SK-N-SH (cell line): ENCODE data around the gene TMEM184B. TPM values are rescaled to one million over a fixed set of nuclear protein-coding genes. Genes with fewer than 3 reads are reported as not detected.

Experiments used
- CTCF ChIA-PET: fragments of 300-600, 350-600 bp; formaldehyde crosslinking; extraction: SDS; loops from one replicate; lab custom pipeline; 2021; lab: Yijun Ruan, JAX
- POLR2A ChIA-PET: fragments of 350-600 bp; sonication (Branson Sonifier 250); formaldehyde crosslinking; extraction: SDS; loops from one replicate; lab custom pipeline; 2020; ENCODE audit warnings: antibody characterized with exemption, inconsistent platforms; lab: Yijun Ruan, JAX
- DNase-seq: peaks from one replicate; pipeline ENCODE4 v3.0.0; 2012
- H2AFZ ChIP-seq: fragments of 200-600 bp; sonication (generic); 2 replicates; pipeline ENCODE4 v1.8.1; 2016; ENCODE audit warnings: antibody characterized with exemption, mild to moderate bottlenecking, low read depth
- H3F3A ChIP-seq: fragments of 200-600 bp; sonication (generic); replicated peaks from 2 replicates; pipeline ENCODE3; 2016; ENCODE audit warnings: antibody characterized with exemption, mild to moderate bottlenecking; ENCODE audit not compliant: insufficient read depth
- H3K27ac ChIP-seq, 2 experiments: fragments of 200-500 bp in 1 of 2; fragments of 200-600 bp in 1 of 2; sonication (Bioruptor generic) in 1 of 2; sonication (generic), shearing (Covaris generic) in 1 of 2; 2 replicates each; pipeline versions ENCODE4 v1.5.1 to v1.6.1; 2014 to 2016; ENCODE audit warnings: low read depth in 2 of 2, inconsistent platforms in 1 of 2, low read length in 1 of 2, mild to moderate bottlenecking in 1 of 2, mixed read lengths in 1 of 2
- H3K27me3 ChIP-seq: fragments of 200-600 bp; sonication (generic), shearing (Covaris generic); 2 replicates; pipeline ENCODE4 v1.6.1; 2016; ENCODE audit warnings: mixed run types; ENCODE audit not compliant: insufficient read depth
- H3K36me3 ChIP-seq, 2 experiments: fragments of 200-500 bp in 1 of 2; fragments of 200-600 bp in 1 of 2; sonication (Bioruptor generic) in 1 of 2; sonication (generic) in 1 of 2; replicated peaks in 1 of 2; 2 replicates each; pipeline versions ENCODE3 to v1.5.1; 2014 to 2016; ENCODE audit warnings: low read length in 1 of 2, mild to moderate bottlenecking in 1 of 2; ENCODE audit not compliant: insufficient read depth in 2 of 2, control insufficient read depth in 1 of 2
- H3K4me1 ChIP-seq, 2 experiments: fragments of 200-500 bp in 1 of 2; fragments of 200-600 bp in 1 of 2; sonication (Bioruptor generic) in 1 of 2; sonication (generic), shearing (Covaris generic) in 1 of 2; 2 replicates each; pipeline versions ENCODE4 v1.5.1 to v1.6.1; 2014 to 2016; ENCODE audit warnings: low read depth in 1 of 2, low read length in 1 of 2, mixed run types in 1 of 2; ENCODE audit not compliant: insufficient read depth in 2 of 2, control insufficient read depth in 1 of 2
- H3K4me2 ChIP-seq: fragments of 200-600 bp; sonication (generic), shearing (Covaris generic); 2 replicates; pipeline ENCODE4 v1.6.1; 2017; ENCODE audit warnings: mixed run types
- H3K4me3 ChIP-seq, 2 experiments: fragments of 200-500 bp in 1 of 2; fragments of 200-600 bp in 1 of 2; sonication (Bioruptor generic) in 1 of 2; sonication (generic), shearing (Covaris generic) in 1 of 2; 2 replicates each; pipeline versions ENCODE4 v1.5.1 to v1.8.1; 2014 to 2016; ENCODE audit warnings: low read depth in 2 of 2, inconsistent platforms in 1 of 2, low read length in 1 of 2, mild to moderate bottlenecking in 1 of 2, mixed read lengths in 1 of 2, moderate library complexity in 1 of 2
- H3K79me2 ChIP-seq: fragments of 200-600 bp; sonication (generic); 2 replicates; pipeline ENCODE4 v1.8.1; 2017; ENCODE audit warnings: mild to moderate bottlenecking; ENCODE audit not compliant: insufficient read depth
- H3K9ac ChIP-seq: fragments of 200-600 bp; sonication (generic); 2 replicates; pipeline ENCODE4 v1.6.1; 2017; ENCODE audit warnings: mixed run types
- H3K9me2 ChIP-seq: fragments of 200-600 bp; sonication (generic); 2 replicates; pipeline ENCODE4 v1.6.1; 2017; ENCODE audit warnings: mixed run types
- H3K9me3 ChIP-seq: fragments of 200-600 bp; sonication (generic); 2 replicates; pipeline ENCODE4 v1.6.1; 2017; ENCODE audit warnings: mixed run types, mild to moderate bottlenecking, moderate library complexity
- H4K20me1 ChIP-seq: fragments of 200-600 bp; sonication (generic); 2 replicates; pipeline ENCODE4 v1.6.1; 2017; ENCODE audit warnings: mild to moderate bottlenecking, mixed run types; ENCODE audit not compliant: insufficient read depth
- CTCF ChIP-seq: fragments of 200-600 bp; sonication (generic); IDR thresholded peaks from 2 replicates; pipeline ENCODE4 v1.6.1; 2017; ENCODE audit warnings: antibody characterized with exemption, mild to moderate bottlenecking, moderate library complexity
- EZH2phosphoT487 ChIP-seq: fragments of 200-600 bp; sonication (generic); IDR thresholded peaks from 2 replicates; pipeline ENCODE4 v1.6.1; 2017; ENCODE audit warnings: low read depth, mixed run types, mild to moderate bottlenecking, antibody characterized with exemption, moderate library complexity, borderline replicate concordance
- FOSL2 ChIP-seq: IDR thresholded peaks from 2 replicates; pipeline ENCODE4 v1.4.0; 2012; ENCODE audit warnings: low read depth, mild to moderate bottlenecking, moderate library complexity, borderline replicate concordance
- FOXJ3 ChIP-seq: sonication (generic); formaldehyde crosslinking; IDR thresholded peaks from 2 replicates; pipeline ENCODE4 v1.5.1; 2020; ENCODE audit warnings: mild to moderate bottlenecking, missing genetic modification reagents
- GATA2 ChIP-seq: sonication (generic); formaldehyde crosslinking; IDR thresholded peaks from 2 replicates; pipeline ENCODE4 v1.5.0; 2020; ENCODE audit warnings: mild to moderate bottlenecking, missing genetic modification reagents
- IRF3 ChIP-seq: fragments of 150-350 bp; IDR thresholded peaks from 2 replicates; pipeline ENCODE4 v1.6.1; 2016; ENCODE audit warnings: mild to moderate bottlenecking, low read depth, low read length
- MAX ChIP-seq: IDR thresholded peaks from 2 replicates; pipeline ENCODE4 v1.4.0; 2012; ENCODE audit warnings: low read depth
- MEF2A ChIP-seq: IDR thresholded peaks from 2 replicates; pipeline ENCODE4 v1.4.0; 2012; ENCODE audit warnings: low read depth, borderline replicate concordance
- MXI1 ChIP-seq: IDR thresholded peaks from 2 replicates; pipeline ENCODE4 v1.6.1; 2012; ENCODE audit warnings: mild to moderate bottlenecking, low read depth, low read length, improper control_type of control experiment
- POLR2AphosphoS5 ChIP-seq: IDR thresholded peaks from 2 replicates; pipeline ENCODE4 v1.6.1; 2012; ENCODE audit warnings: low read depth, low read length
- RAD21 ChIP-seq: IDR thresholded peaks from 2 replicates; pipeline ENCODE4 v1.6.1; 2012; ENCODE audit warnings: mild to moderate bottlenecking, low read length
- RFX5 ChIP-seq: IDR thresholded peaks from 2 replicates; pipeline ENCODE4 v1.6.1; 2012; ENCODE audit warnings: mild to moderate bottlenecking, improper control_type of control experiment, low read length
- SMC3 ChIP-seq: IDR thresholded peaks from 2 replicates; pipeline ENCODE4 v1.6.1; 2012; ENCODE audit warnings: low read depth, low read length, improper control_type of control experiment
- USF1 ChIP-seq: IDR thresholded peaks from 2 replicates; pipeline ENCODE4 v1.4.0; 2012; ENCODE audit warnings: low read depth, borderline replicate concordance
- USF2 ChIP-seq: fragments of 150-350 bp; IDR thresholded peaks from 2 replicates; pipeline ENCODE4 v1.6.1; 2017; ENCODE audit warnings: antibody characterized with exemption, low read length, low read depth, borderline replicate concordance
- YY1 ChIP-seq: IDR thresholded peaks from 2 replicates; pipeline ENCODE4 v1.4.0; 2012; ENCODE audit warnings: low read depth, mild to moderate bottlenecking
- ZBTB33 ChIP-seq: IDR thresholded peaks from 2 replicates; pipeline ENCODE4 v1.4.0; 2012; ENCODE audit warnings: low read depth, borderline replicate concordance
- WGBS: methylation state at CpG from one replicate; pipeline ENCODE4 v1.1.6; 2017; ENCODE audit warnings: low lambda C conversion rate; 5-methylcytosine and 5-hydroxymethylcytosine counted together
- polyA plus RNA-seq, 3 experiments: library from polyadenylated mRNA; depleted of rRNA; stranded (reverse); fragments of >200 nt; gene quantifications; 2 replicates each; pipeline ENCODE4 v1.2.3, GENCODE V29; 2012

Gene TMEM184B
- polyA plus RNA-seq, 1 of the 3 experiments (the other 2 are of a cell fraction): 25.3 TPM

GRCh38 chr22:38249803-38250642, 22.8 kb downstream of the TMEM184B start:
- Histone ChIP-seq H3K9ac (no peak overlapping the region), H3K27me3 (no peaks in the 10 kb centered on the region), H3K27ac (no peak overlapping the region), H3K4me2 (no peak overlapping the region), H3K9me2 (no peaks in the 10 kb centered on the region), H2AFZ (no peak overlapping the region), H4K20me1 (no peaks in the 10 kb centered on the region), H3K4me1 (no peaks in the 10 kb centered on the region), H3K36me3 (peaks cover 0 to 4% of the 10 kb centered on the region in 2 experiments), H3K9me3 (no peaks in the 10 kb centered on the region), H3F3A (no peaks in the 10 kb centered on the region), H3K79me2 (peaks cover 68% of the 10 kb centered on the region), H3K4me3 (no peak overlapping the region)
- TF ChIP-seq POLR2AphosphoS5 (no peak), ZBTB33 (no peak), YY1 (no peak), GATA2 (CRISPR knock-in tag) (no peak), SMC3 (no peak), EZH2phosphoT487 (no peak), USF2 (no peak), FOSL2 (no peak)
- ChIA-PET CTCF (no interaction called here), POLR2A (no interaction called here)
- DNase-seq: no peak
- WGBS: 97% methylated on average over 11 of the region's 25 CpGs

- H3K9ac ChIP-seq: no peak overlapping the region
- peaks cover 0 to 4% of the 10 kb centered on the region in 2 experiments for H3K36me3 ChIP-seq
- ChIA-PET CTCF (no interaction called here), POLR2A (no interaction called here)
- no peak overlapping the region for H3K4me3 ChIP-seq
- no peak overlapping the region for H3K4me2 ChIP-seq
- H3K9me3 ChIP-seq: no peaks in the 10 kb centered on the region
- H3K27me3 ChIP-seq: no peaks in the 10 kb centered on the region
- H2AFZ ChIP-seq: no peak overlapping the region
- peaks cover 61% of the 10 kb centered on the region for H3K79me2 ChIP-seq
- no peaks in the 10 kb centered on the region for H3K4me1 ChIP-seq
- WGBS: 100% methylated on average over 1 of the region's 3 CpGs
- H3K27ac ChIP-seq: no peak overlapping the region
- DNase-seq: no peak
- no peaks in the 10 kb centered on the region for H3F3A ChIP-seq
- H4K20me1 ChIP-seq: no peaks in the 10 kb centered on the region
- H3K9me2 ChIP-seq: no peaks in the 10 kb centered on the region
- TF ChIP-seq USF1 (no peak), RFX5 (no peak), RAD21 (no peak), USF2 (no peak), CTCF (no peak), YY1 (no peak), MEF2A (no peak), GATA2 (CRISPR knock-in tag) (no peak), MXI1 (no peak), MAX (no peak), IRF3 (no peak), FOXJ3 (CRISPR knock-in tag) (no peak), EZH2phosphoT487 (no peak)
Measured at GRCh38 chr22:38249301-38249700, 23.5 kb downstream of the TMEM184B start.
